Activated CD8-positive, alpha-beta T cell treated with anti-CD3 and anti-CD28 coated beads for 36 hours (primary cell): Measurements from ENCODE around the gene ERGIC3. TPM values are rescaled to one million over a fixed set of nuclear protein-coding genes. Genes with fewer than 3 reads are reported as not detected.

Experiments
- ATAC-seq: fragments of 200-7000 bp; cut with Tn5 transposase; one replicate; pipeline ENCODE4 v1.10.0; 2021; ENCODE audit warnings: mild to moderate bottlenecking, moderate library complexity
- CTCF ChIA-PET: fragments of 350-600 bp; sonication (Branson Sonifier 250); formaldehyde crosslinking; loops from one replicate; lab custom pipeline; 2021; ENCODE audit warnings: antibody characterized with exemption; lab: Charles Lee
- POLR2A ChIA-PET: fragments of 350-600 bp; sonication (Branson Sonifier 250); formaldehyde crosslinking; loops from one replicate; lab custom pipeline; 2021; ENCODE audit warnings: antibody characterized with exemption; lab: Charles Lee
- DNase-seq: peaks from one replicate; pipeline ENCODE4 v3.0.0-alpha.2; 2020
- H3K27ac Mint-ChIP-seq: one replicate; pipeline ENCODE4 v1.8.0; 2021; ENCODE audit warnings: mild to moderate bottlenecking, mixed read lengths
- H3K27me3 Mint-ChIP-seq: one replicate; pipeline ENCODE4 v1.8.0; 2021; ENCODE audit warnings: mixed read lengths
- H3K36me3 Mint-ChIP-seq: one replicate; pipeline ENCODE4 v1.8.0; 2021; ENCODE audit warnings: low read depth, mixed read lengths
- H3K4me1 Mint-ChIP-seq: one replicate; pipeline ENCODE4 v1.8.0; 2021; ENCODE audit warnings: low read depth, mixed read lengths
- H3K4me3 Mint-ChIP-seq: one replicate; pipeline ENCODE4 v1.8.0; 2021; ENCODE audit warnings: mild to moderate bottlenecking, moderate library complexity, mixed read lengths
- H3K9me3 Mint-ChIP-seq: one replicate; pipeline ENCODE4 v1.8.0; 2021; ENCODE audit warnings: mixed read lengths
- intact Hi-C: fragments of 100-400 bp; cut with micrococcal nuclease; formaldehyde crosslinking; loops from one replicate; pipeline ENCODE4 v1.10.0; 2022
- total RNA-seq, 2 experiments: library from RNA; stranded (reverse); gene quantifications; one replicate each; pipeline ENCODE4 v1.2.3, GENCODE V29; 2021
- TF ChIP-seq, protein P1 (sequence below): fragments of 200-600 bp; IDR thresholded peaks from one replicate; pipeline ENCODE4 v1.8.0; 2022; ENCODE audit warnings: antibody characterized with exemption, mild to moderate bottlenecking

The ERGIC3 gene
- total RNA-seq, 2 experiments from 2014 or later, result 94.3 to 98.0 TPM

DNA sequence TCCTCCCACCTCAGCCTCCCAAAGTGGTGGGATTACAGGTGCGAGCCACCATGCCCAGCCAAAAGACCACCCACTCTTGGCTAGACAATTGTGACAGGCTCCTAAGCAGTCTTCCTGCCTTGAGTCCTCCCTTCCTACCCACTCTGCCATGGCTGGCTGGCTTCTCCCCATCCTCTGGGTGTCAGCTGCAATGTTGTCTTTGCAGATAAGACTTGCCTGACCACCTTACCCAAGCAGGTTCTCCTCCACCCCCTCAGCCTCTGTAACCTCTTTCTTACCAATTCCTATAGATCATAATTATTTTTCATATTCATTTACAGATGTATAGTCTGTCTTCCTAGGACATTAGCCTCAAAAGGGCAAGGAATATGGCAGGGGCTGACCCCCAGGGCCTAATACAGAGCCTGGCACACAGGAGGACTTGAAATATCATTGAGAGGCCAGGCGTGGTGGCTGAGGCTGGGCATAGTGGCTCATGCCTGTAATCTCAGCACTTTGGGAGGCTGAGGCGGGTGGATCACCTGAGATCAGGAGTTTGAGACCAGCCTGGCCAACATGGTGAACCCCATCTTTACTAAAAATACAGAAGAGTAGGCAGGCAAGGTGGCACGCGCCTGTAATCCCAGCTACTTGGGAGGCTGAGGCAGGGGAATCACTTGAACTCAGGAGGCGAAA, 45.0 kb downstream of the ERGIC3 start:
- no peaks in the 10 kb centered on the region for H3K4me1 Mint-ChIP-seq
- CTCF ChIA-PET, result no interaction called here
- ATAC-seq, result no peak
- TF ChIP-seq, protein P1, sequence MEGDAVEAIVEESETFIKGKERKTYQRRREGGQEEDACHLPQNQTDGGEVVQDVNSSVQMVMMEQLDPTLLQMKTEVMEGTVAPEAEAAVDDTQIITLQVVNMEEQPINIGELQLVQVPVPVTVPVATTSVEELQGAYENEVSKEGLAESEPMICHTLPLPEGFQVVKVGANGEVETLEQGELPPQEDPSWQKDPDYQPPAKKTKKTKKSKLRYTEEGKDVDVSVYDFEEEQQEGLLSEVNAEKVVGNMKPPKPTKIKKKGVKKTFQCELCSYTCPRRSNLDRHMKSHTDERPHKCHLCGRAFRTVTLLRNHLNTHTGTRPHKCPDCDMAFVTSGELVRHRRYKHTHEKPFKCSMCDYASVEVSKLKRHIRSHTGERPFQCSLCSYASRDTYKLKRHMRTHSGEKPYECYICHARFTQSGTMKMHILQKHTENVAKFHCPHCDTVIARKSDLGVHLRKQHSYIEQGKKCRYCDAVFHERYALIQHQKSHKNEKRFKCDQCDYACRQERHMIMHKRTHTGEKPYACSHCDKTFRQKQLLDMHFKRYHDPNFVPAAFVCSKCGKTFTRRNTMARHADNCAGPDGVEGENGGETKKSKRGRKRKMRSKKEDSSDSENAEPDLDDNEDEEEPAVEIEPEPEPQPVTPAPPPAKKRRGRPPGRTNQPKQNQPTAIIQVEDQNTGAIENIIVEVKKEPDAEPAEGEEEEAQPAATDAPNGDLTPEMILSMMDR, result no peak
- DNase-seq, result no peak
- H3K36me3 Mint-ChIP-seq, result no peaks in the 10 kb centered on the region
- H3K27ac Mint-ChIP-seq, result no peak overlapping the region
- POLR2A ChIA-PET, result no interaction called here
- H3K4me3 Mint-ChIP-seq, result no peak overlapping the region
- H3K27me3 Mint-ChIP-seq, result no peaks in the 10 kb centered on the region
- intact Hi-C loops, result no loop called here
- H3K9me3 Mint-ChIP-seq, result no peaks in the 10 kb centered on the region

DNA sequence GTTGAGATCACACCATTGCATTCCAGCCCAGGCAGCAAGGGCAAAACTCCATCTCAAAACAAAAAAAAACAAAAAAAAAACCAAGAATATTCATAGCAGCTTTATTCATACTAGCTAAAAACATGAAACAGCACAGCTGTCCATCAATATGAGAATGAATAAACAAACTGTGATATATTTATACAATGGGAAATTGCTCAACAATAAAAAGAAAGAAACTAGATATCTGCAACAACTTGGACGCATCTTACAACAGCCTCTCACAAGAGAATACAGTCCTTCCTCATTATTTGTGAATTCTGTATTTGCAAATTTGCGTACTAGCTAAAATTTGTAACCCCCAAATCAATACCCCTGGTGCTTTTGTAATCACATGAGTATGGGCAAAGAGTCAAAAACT, 45.6 kb downstream of the ERGIC3 start:
- Mint-ChIP-seq H3K27ac (no peak overlapping the region), H3K9me3 (no peaks in the 10 kb centered on the region), H3K27me3 (no peaks in the 10 kb centered on the region), H3K4me3 (no peak overlapping the region), H3K36me3 (no peaks in the 10 kb centered on the region), H3K4me1 (no peaks in the 10 kb centered on the region)
- DNase-seq, result no peak
- intact Hi-C loops, result no loop called here
- no peak for ATAC-seq
- CTCF ChIA-PET, result no interaction called here
- POLR2A ChIA-PET, result no interaction called here
- TF ChIP-seq, protein P1, result no peak

DNA sequence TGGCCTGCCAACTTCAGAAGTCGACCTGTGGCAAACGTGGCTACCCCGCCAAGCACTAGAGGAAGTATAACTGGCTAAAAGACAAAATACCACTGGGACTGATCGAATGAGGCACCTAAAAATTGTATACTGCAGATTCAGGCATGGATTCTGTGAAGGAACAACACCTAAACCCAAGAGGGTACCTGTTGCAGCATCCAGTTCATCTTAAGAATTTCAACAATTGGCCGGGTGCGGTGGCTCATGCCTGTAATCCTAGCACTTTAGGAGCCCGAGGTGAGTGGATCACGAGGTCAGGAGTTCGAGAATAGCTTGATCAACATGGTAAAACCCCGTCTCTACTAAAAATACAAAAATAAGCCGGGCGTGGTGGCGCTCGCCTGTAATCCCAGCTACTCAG, 46.5 kb downstream of the ERGIC3 start:
- intact Hi-C loops, result no loop called here
- Mint-ChIP-seq H3K27me3 (no peaks in the 10 kb centered on the region), H3K36me3 (no peaks in the 10 kb centered on the region), H3K27ac (no peak overlapping the region), H3K4me1 (no peaks in the 10 kb centered on the region), H3K4me3 (no peak overlapping the region), H3K9me3 (no peaks in the 10 kb centered on the region)
- POLR2A ChIA-PET, result no interaction called here
- ATAC-seq (no peak), DNase-seq (no peak)
- CTCF ChIA-PET, result no interaction called here
- TF ChIP-seq, protein P1, result no peak

DNA sequence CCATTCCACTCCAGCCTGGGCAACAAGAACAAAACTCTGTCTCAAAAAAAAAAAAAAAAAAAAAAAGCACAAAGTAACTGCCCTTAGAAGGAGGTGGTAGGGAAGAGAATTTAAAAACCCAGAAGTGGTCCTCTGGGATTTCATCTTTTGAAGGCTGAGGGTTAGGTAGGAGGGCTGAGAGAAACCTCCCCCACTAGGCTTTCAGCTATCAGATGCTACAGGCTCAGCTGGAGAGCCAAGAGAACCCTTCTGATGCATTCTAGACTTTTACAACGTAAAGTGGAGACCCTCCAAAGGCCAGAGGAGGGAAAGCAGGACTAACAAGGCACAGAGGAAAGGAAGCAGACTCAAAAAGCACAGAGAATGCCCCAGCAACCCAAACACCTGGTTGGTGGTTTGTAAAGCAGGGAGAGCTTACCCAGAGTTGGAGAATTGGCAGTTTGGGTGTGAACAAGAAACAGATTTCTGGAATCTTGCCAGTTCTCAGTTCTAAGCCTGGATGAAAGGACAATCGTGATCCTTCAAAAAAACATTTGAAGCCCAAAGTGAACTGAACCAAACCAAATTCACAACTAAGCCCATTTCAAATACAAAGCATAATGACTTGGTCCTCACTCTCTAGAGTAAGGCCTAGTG, 50.6 kb downstream of the ERGIC3 start:
- H3K4me3 Mint-ChIP-seq, result no peak overlapping the region
- DNase-seq (no peak), ATAC-seq (no peak)
- no peaks in the 10 kb centered on the region for H3K4me1 Mint-ChIP-seq
- no peak overlapping the region for H3K27ac Mint-ChIP-seq
- CTCF ChIA-PET, result no interaction called here
- no peaks in the 10 kb centered on the region for H3K9me3 Mint-ChIP-seq
- TF ChIP-seq, protein P1, result no peak
- H3K27me3 Mint-ChIP-seq, result peaks cover 1% of the 10 kb centered on the region
- H3K36me3 Mint-ChIP-seq, result no peaks in the 10 kb centered on the region
- intact Hi-C loops, result no loop called here
- POLR2A ChIA-PET, result no interaction called here

DNA sequence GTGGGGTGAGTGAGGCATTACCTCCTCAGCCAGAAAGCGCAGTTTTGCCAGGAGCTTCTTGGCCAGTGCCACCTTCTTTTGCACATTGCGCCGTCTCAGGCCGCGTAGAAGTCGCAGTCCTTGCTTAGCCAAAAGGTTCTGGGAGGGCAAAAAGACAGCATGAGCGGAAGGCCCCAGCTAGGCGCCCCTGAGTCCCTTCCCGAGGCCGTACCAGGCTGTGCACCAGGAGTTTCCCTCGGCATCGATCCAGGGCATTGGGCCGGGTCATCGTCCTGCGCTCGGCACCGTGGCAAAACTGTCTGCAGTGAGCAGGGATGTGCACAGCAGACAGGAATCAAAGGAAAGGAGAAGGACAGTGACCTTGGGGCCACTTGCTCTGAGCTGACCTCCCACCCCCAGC, 53.6 kb downstream of the ERGIC3 start:
- H3K4me3 Mint-ChIP-seq, result no peak overlapping the region
- TF ChIP-seq, protein P1, result no peak
- ATAC-seq, result no peak
- no peaks in the 10 kb centered on the region for H3K36me3 Mint-ChIP-seq
- no peak overlapping the region for H3K27ac Mint-ChIP-seq
- H3K9me3 Mint-ChIP-seq, result no peaks in the 10 kb centered on the region
- ChIA-PET POLR2A (interaction anchor here (0.6 kb wide), 2 partner anchors 105 to 232 kb away, joined by 3 read pairs; no protein-coding TSS in a partner anchor), CTCF (no interaction called here)
- intact Hi-C loops, result no loop called here
- H3K27me3 Mint-ChIP-seq, result peaks cover 7% of the 10 kb centered on the region
- H3K4me1 Mint-ChIP-seq, result no peaks in the 10 kb centered on the region
- no peak for DNase-seq
